ENCODE results near the gene UBE2M.

Gene UBE2M

DNA sequence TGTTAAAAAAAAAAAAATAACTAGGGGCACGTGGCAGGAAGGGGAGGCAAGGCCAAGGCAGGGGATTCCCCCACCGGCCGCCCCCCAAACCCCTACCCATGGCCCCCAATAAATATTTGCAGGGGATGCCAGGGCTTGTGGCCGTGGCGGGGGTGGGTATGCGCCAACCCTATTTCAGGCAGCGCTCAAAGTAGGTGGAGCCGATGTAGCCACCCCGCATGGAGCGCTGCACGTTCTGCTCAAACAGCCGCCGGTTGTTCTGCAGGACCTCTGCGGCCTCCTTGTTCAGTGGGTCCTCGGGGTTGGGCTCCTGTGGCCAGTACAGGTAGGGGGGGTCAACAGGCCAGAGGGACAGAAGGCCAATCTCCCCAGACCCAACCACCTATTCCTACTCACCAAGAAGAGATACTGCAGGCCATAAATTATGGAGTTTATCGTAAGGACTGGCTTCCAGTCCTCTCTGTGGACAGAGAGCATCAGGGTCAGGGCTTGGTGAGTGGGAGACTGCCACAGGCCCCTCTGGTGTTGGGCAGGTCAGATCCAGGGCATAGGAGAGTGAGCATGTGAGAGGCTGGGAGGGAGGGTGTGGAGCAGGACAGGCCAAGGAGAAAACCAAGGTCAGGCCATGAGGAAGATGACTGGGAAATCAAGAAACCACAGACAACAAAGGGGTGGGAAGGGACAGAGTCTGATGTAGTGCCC, 2.3 kb downstream of the UBE2M start:
- Histone ChIP-seq H3K9me3 (ENCODE audit: low read length) (no peaks in the 10 kb centered on the region), H3K27ac (ENCODE audit: low read depth, low read length, poor library complexity, severe bottlenecking) (peak overlapping the region; percentile 93), H2AFZ (ENCODE audit: low read length) (no peak overlapping the region), H4K20me1 (ENCODE audit: insufficient read depth, low read length) (no peaks in the 10 kb centered on the region), H3K36me3 (ENCODE audit: insufficient read depth, low read length) (peaks cover 45% of the 10 kb centered on the region), H3K79me2 (ENCODE audit: insufficient read depth, low read length) (peaks cover 19% of the 10 kb centered on the region), H3K27me3 (ENCODE audit: insufficient read depth, low read length) (no peaks in the 10 kb centered on the region), H3K9ac (ENCODE audit: low read length) (peak overlapping the region; percentile 97; the same call in 1 of the 2 replicates), H3K4me3 (ENCODE audit: low read depth, low read length, poor library complexity, severe bottlenecking) (peak overlapping the region; percentile 91), H3K9me2 (ENCODE audit: low read depth, low read length) (no peaks in the 10 kb centered on the region), H3K4me2 (ENCODE audit: low read length) (peak overlapping the region; percentile 88), H3K4me1 (ENCODE audit: insufficient read depth, low read length, severe bottlenecking) (peaks cover 52% of the 10 kb centered on the region), H3F3A (ENCODE audit: insufficient read depth, low read length) (peaks cover 17% of the 10 kb centered on the region)
- TF ChIP-seq, protein P1, sequence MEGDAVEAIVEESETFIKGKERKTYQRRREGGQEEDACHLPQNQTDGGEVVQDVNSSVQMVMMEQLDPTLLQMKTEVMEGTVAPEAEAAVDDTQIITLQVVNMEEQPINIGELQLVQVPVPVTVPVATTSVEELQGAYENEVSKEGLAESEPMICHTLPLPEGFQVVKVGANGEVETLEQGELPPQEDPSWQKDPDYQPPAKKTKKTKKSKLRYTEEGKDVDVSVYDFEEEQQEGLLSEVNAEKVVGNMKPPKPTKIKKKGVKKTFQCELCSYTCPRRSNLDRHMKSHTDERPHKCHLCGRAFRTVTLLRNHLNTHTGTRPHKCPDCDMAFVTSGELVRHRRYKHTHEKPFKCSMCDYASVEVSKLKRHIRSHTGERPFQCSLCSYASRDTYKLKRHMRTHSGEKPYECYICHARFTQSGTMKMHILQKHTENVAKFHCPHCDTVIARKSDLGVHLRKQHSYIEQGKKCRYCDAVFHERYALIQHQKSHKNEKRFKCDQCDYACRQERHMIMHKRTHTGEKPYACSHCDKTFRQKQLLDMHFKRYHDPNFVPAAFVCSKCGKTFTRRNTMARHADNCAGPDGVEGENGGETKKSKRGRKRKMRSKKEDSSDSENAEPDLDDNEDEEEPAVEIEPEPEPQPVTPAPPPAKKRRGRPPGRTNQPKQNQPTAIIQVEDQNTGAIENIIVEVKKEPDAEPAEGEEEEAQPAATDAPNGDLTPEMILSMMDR (IDR thresholded peaks at IDR 0.05; ENCODE audit: low read length): no peak
- no peak for TF ChIP-seq EZH2 (IDR thresholded peaks at IDR 0.05; ENCODE audit: borderline replicate concordance, low read length)

DNA sequence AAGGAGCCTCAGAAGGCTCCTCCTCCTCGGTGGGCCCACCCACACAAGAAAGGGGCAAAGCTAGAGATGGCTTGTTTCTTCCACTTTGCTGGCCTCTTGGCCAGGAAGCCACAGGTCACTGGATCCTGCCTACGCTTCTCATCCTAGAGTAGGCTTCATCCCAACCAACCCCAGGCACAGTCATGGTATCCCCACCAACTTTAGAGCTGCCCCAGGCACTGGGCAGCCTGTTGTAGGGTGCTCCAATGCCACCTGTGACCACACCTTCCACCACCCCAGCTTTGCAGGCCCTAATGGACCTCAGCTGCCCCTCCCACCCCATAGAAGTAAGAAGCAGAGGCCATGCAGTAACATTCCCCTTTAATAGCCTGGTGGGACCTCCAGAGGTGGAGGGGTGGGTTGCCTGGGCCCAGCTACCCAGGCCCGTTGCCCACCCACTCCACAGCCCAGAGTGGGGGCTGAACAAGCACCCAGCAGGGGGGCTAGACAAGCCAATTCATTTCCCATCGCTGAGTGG, 3.0 kb downstream of the UBE2M start:
- H2AFZ ChIP-seq (ENCODE audit: low read length): no peak overlapping the region
- H4K20me1 ChIP-seq (ENCODE audit: insufficient read depth, low read length): no peaks in the 10 kb centered on the region
- no peaks in the 10 kb centered on the region for H3K9me2 ChIP-seq (ENCODE audit: low read depth, low read length)
- H3K36me3 ChIP-seq (ENCODE audit: insufficient read depth, low read length): peaks cover 52% of the 10 kb centered on the region
- peak overlapping the region; percentile 93 for H3K27ac ChIP-seq (ENCODE audit: low read depth, low read length, poor library complexity, severe bottlenecking)
- peak overlapping the region; percentile 88 for H3K4me2 ChIP-seq (ENCODE audit: low read length)
- peaks cover 46% of the 10 kb centered on the region for H3K4me1 ChIP-seq (ENCODE audit: insufficient read depth, low read length, severe bottlenecking)
- peaks cover 16% of the 10 kb centered on the region for H3F3A ChIP-seq (ENCODE audit: insufficient read depth, low read length)
- H3K9me3 ChIP-seq (ENCODE audit: low read length): no peaks in the 10 kb centered on the region
- H3K9ac ChIP-seq (ENCODE audit: low read length): peak overlapping the region; percentile 73
- H3K4me3 ChIP-seq (ENCODE audit: low read depth, low read length, poor library complexity, severe bottlenecking): peak overlapping the region; percentile 91
- peaks cover 19% of the 10 kb centered on the region for H3K79me2 ChIP-seq (ENCODE audit: insufficient read depth, low read length)
- H3K27me3 ChIP-seq (ENCODE audit: insufficient read depth, low read length): no peaks in the 10 kb centered on the region
- no peak for TF ChIP-seq EZH2 (IDR thresholded peaks at IDR 0.05; ENCODE audit: borderline replicate concordance, low read length)
- TF ChIP-seq, protein P1 (IDR thresholded peaks at IDR 0.05; ENCODE audit: low read length): no peak

- no peaks in the 10 kb centered on the region for H3K9me3 ChIP-seq (ENCODE audit: low read length)
- peaks cover 39% of the 10 kb centered on the region for H3K4me1 ChIP-seq (ENCODE audit: insufficient read depth, low read length, severe bottlenecking)
- no peaks in the 10 kb centered on the region for H3K27me3 ChIP-seq (ENCODE audit: insufficient read depth, low read length)
- peaks cover 19% of the 10 kb centered on the region for H3K79me2 ChIP-seq (ENCODE audit: insufficient read depth, low read length)
- no peaks in the 10 kb centered on the region for H3K9me2 ChIP-seq (ENCODE audit: low read depth, low read length)
- peak within 1 kb of the TSS; percentile 88 for H3K4me2 ChIP-seq (ENCODE audit: low read length)
- no peaks in the 10 kb centered on the region for H4K20me1 ChIP-seq (ENCODE audit: insufficient read depth, low read length)
- H3F3A ChIP-seq (ENCODE audit: insufficient read depth, low read length): peaks cover 9% of the 10 kb centered on the region
- H3K4me3 ChIP-seq (ENCODE audit: low read depth, low read length, poor library complexity, severe bottlenecking): peak within 1 kb of the TSS; percentile 91
- peak within 1 kb of the TSS; percentile 81 for H3K9ac ChIP-seq (ENCODE audit: low read length)
- H3K27ac ChIP-seq (ENCODE audit: low read depth, low read length, poor library complexity, severe bottlenecking): peak within 1 kb of the TSS; percentile 93
- no peak within 1 kb of the TSS for H2AFZ ChIP-seq (ENCODE audit: low read length)
- H3K36me3 ChIP-seq (ENCODE audit: insufficient read depth, low read length): peaks cover 59% of the 10 kb centered on the region
- no peak for TF ChIP-seq EZH2 (IDR thresholded peaks at IDR 0.05; ENCODE audit: borderline replicate concordance, low read length)
These were observed 3.7 kb downstream of the UBE2M start, which contains the start of gene CHMP2A for GRCh38 chr19:58554494-58555368. Gene CHMP2A, minus strand, starts transcription at chr19:58555105. Its CDS starts 893 bp downstream, at chr19:58554212.

Data from OCI-LY1 (cell line).